Hepatocyte (in vitro differentiated cells): Measurements from ENCODE around the gene MYBPC2.

ENCODE experiments used
- EZH2 ChIP-seq: fragments of 200-600 bp; sonication (generic); IDR thresholded peaks from 2 replicates; pipeline ENCODE4 v1.6.1; 2016; ENCODE audit warnings: antibody characterized with exemption, mild to moderate bottlenecking, borderline replicate concordance
- TF ChIP-seq, protein P1 (sequence below): fragments of 200-600 bp; sonication (generic); IDR thresholded peaks from 2 replicates; pipeline ENCODE4 v1.5.1; 2016; ENCODE audit warnings: antibody characterized with exemption, mild to moderate bottlenecking; ENCODE audit not compliant: poor library complexity

DNA sequence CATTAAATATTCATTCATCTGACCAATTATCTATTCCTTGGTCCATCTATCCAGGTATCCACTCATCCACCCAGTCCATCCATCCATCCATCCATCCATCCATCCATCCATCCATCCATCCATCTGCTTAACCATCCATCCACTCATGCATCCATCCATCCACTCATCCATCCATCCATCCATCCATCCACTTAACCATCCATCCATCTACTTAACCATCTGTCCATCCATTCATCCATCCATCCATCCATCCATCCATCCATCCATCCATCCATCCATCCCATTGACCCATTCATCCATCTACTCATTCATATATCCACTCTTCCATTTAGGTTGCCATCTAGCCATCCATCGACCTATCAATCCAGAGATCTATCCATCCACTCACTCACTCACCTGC is 11.4 kb downstream of the MYBPC2 start:
- TF ChIP-seq, protein P1, sequence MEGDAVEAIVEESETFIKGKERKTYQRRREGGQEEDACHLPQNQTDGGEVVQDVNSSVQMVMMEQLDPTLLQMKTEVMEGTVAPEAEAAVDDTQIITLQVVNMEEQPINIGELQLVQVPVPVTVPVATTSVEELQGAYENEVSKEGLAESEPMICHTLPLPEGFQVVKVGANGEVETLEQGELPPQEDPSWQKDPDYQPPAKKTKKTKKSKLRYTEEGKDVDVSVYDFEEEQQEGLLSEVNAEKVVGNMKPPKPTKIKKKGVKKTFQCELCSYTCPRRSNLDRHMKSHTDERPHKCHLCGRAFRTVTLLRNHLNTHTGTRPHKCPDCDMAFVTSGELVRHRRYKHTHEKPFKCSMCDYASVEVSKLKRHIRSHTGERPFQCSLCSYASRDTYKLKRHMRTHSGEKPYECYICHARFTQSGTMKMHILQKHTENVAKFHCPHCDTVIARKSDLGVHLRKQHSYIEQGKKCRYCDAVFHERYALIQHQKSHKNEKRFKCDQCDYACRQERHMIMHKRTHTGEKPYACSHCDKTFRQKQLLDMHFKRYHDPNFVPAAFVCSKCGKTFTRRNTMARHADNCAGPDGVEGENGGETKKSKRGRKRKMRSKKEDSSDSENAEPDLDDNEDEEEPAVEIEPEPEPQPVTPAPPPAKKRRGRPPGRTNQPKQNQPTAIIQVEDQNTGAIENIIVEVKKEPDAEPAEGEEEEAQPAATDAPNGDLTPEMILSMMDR, result no peak
- no peak for TF ChIP-seq EZH2
